ENCODE data around the gene COL20A1. TPM values are rescaled to one million over a fixed set of nuclear protein-coding genes. Genes with fewer than 3 reads are reported as not detected.

The COL20A1 gene
- total and polyA plus RNA-seq, 12 donors, result 0.26 to 0.30 TPM; not detected in 10

- WGBS, 2 donors, result 34 to 35% methylated on average over 27 of the region's 27 CpGs
- Histone ChIP-seq H3K27ac (peak overlapping the region in 2 of 10 donors; percentile 1 to 16), H3K4me3 (no peak overlapping the region), H3K4me1 (peaks cover 11 to 31% (median 18%) of the 10 kb centered on the region in 9 donors), H3K9me3 (peaks cover 0 to 1% (median 0%) of the 10 kb centered on the region in 11 donors), H3K27me3 (peaks cover 0 to 41% (median 22%) of the 10 kb centered on the region in 7 donors), H3K36me3 (no peaks in the 10 kb centered on the region)
- TF ChIP-seq CTCF (IDR thresholded peaks at IDR 0.05), result no peak
- DNase-seq (peak; percentile 43 to 76), ATAC-seq (peak in 7 of 8 donors; percentile 6 to 66 (median 51))
- intact Hi-C loops (cut with DNase I), result no loop called here
Observed at GRCh38 chr20:63345328-63346100, 52.5 kb downstream of the COL20A1 start.

DNA sequence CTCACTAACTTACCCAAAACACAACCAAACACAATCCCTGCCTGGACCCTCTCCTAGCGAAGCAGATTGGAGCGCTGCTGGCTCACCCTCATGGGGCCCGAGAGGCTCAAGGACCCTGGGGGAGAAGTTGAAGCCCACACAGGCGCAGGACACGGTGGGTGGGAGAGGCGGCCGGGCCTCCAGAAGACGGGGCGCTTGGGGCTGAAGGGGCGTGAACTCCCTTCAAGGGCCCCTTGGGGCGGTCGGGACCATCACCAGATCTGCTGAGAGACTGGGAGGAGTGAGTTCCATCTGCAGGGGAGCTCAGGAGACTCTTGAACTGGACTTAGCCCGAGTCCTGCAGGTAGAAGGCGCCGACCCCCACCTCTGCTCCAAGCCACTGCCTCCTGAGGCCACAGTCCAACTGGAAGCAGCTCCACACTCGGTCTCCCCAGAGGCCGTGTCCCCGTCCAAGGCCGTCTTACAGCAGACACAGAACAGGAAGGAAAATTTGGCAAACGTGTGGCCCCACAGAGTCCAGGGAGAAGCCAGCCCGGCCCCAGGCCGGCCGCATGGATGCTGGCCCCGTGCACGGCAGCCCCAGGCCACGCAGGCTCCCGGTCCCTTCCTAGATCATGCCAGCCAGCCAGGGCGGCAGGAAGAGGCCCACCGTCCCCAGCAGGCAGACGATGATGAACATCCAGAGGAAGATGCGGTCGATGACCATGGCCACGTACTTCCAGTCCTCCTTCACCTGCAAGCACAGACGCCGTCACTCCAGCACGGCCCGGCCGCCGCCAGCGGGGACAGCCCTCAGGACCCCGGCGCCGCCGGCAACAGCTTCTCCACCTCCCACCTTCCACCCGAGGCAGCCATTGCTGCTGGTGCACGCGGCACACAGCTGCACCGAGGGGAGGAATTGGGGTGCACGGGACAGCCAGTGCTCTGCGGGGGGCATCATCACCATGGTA lies 53.4 kb downstream of the COL20A1 start:
- Histone ChIP-seq H3K27me3 (peaks cover 0 to 38% (median 22%) of the 10 kb centered on the region in 7 donors), H3K36me3 (no peaks in the 10 kb centered on the region)
- intact Hi-C loops (cut with DNase I), result no loop called here

GRCh38 chr20:63347081-63347741 lies 54.2 kb downstream of the COL20A1 start:
- ATAC-seq (no peak), DNase-seq (peak in 1 of 2 donors; percentile 10)
- intact Hi-C loops (cut with DNase I), result no loop called here
- peaks cover 0 to 37% (median 22%) of the 10 kb centered on the region in 7 donors for H3K27me3 ChIP-seq
- H3K9me3 ChIP-seq, result no peaks in the 10 kb centered on the region
- 79 to 81% methylated on average over 33 of the region's 33 CpGs for WGBS, 2 donors
- no peaks in the 10 kb centered on the region for H3K36me3 ChIP-seq
- no peak for TF ChIP-seq CTCF (IDR thresholded peaks at IDR 0.05)
- no peak overlapping the region for H3K27ac ChIP-seq
- no peak overlapping the region for H3K4me3 ChIP-seq
- H3K4me1 ChIP-seq, result peaks cover 13 to 37% (median 23%) of the 10 kb centered on the region in 9 donors

More for the DNA sequence above, 53.4 kb downstream of the COL20A1 start:
- Histone ChIP-seq H3K9me3 (no peaks in the 10 kb centered on the region), H3K4me3 (no peak overlapping the region), H3K4me1 (peaks cover 11 to 31% (median 18%) of the 10 kb centered on the region in 9 donors), H3K27ac (peak overlapping the region in 1 of 10 donors; percentile 1)
- TF ChIP-seq CTCF (IDR thresholded peaks at IDR 0.05), result no peak
- 64 to 70% methylated on average over 50 of the region's 50 CpGs for WGBS, 2 donors
- ATAC-seq, result peak in 1 of 8 donors; percentile 4
- peak in 1 of 2 donors; percentile 36 for DNase-seq

All from heart right ventricle (tissue), 16 donors.